Urothelium cell line (cell line): ENCODE measurements around the gene PARP11.
A peak's percentile ranks its signal among the peaks of the same experiment; 100 is the strongest.

ENCODE experiments used
- DNase-seq: peaks from one replicate; pipeline ENCODE4 v3.0.0; 2011; ENCODE audit warnings: low spot score, mixed read lengths
- FAIRE-seq: peaks from 2 replicates; lab custom pipeline; 2011; peaks lifted over from hg19 to GRCh38; lab: Jason Lieb, UNC

The PARP11 gene

DNA sequence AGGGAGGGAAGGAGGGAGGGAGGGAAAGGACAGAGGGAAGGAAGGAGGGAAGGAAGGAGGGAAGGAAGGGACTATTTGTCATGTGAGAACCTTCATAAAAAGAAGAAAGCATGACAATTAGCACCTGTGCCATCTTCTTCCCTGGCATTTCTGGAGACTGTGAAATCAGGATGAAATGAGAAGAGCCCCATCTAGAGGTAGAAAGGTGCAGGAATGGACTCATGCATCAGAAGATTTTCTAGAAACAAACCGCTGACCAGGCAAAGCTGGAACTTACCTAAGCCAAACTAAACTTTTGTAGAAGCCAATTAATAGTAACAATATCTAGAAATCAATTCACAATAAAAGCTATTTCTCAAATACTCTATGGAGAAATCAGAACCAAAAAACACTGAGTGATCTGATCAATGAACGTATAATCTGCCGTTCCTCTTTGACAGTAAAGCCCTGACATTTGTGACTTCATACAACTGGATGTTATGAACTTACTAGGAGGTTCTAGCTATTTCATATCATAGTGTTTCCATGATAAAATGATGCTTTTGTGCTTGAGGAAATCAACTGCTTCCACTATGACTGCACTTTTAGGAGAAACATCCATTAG is 95.9 kb downstream of the PARP11 start:
- peak; percentile 67 for DNase-seq
- FAIRE-seq = peak; percentile 84

DNA sequence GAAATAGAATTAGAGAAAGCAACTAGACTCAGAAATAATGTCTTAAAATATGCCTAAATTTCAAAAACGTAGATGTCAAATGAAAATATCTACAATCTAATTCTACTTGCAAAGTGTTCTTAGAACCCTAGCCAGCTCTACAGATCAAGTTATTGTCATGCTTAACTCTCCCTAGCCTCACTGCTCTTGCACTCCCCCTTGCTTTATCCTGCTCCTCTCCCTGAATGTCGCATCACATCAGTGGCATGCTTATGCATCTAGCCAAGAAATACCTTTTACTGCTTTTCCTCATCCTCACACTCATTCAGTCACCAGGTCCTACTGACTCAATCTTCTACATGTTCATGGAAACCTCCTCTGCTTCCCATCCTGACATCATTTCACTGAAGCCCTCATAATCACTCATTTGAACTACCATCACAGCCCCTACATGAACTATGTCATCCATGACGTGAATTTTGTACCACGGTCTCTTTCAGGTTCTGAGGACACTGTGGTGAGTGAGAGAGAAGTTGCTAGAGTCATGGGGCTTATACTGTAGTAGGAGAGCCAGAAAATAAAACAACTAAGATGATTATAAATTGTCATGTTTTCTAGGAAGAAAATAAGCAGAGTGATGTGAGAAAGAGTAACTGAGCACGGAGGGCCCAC is 97.7 kb downstream of the PARP11 start:
- DNase-seq (no peak), FAIRE-seq (peak; percentile 94)

DNA sequence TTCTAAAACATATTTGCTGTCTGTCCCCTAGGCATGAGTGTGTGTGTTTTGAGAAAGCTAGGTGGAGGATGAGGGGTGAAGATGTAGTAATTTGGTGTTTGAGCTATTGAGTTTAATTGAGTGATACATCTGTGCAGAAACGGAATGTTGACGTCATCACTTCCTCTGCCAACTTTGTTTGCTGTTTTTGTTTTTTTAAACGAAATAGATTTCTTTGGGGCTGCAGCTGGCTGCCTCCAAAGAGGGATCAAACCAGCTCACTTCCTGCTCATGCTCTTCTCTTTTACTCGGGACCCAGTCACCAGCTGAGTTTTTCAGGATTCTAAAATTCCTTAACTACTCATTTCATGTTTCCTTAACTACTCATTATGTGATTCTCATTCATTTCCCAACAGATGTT is 100.8 kb downstream of the PARP11 start:
- FAIRE-seq (no peak), DNase-seq (no peak)

DNA sequence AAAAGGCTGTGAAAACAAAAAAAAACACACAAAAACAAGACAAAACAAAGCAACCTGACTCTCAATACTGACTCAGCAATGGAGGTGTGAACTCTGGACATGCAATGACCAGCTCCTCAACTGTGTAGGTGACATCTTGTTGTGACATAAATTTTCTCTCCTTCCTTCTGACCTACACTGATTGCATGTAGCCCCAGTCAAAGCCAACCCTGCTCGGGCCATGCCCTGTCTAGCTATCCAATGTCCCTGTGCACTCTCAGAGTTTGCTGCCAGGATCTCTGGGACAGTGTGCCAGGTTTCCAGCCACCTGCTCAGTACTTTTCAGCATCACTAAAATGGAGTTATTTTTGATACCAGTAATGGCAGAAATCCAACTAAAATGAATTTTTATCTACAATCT is 101.3 kb downstream of the PARP11 start:
- FAIRE-seq (peak; percentile 84), DNase-seq (no peak)

DNA sequence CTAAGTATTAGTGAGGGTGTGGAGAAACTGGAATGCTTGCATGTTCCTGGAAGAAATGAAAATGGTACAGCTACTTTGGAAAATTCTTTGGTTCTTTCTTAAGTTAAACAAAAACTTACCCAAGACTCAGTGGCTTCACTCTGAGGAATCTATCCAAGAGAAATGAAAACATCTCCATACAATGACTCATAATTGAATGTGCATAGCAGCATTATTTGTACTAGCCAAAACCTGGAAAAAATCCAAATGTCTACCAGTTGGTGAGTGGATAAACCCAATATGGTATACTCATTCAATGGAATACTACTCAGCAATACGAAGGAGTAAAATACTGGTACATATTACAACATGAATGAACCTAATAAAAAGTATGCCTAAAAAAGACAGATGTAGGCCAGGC is 102.3 kb downstream of the PARP11 start:
- FAIRE-seq (peak; percentile 62), DNase-seq (peak; percentile 63)

DNA sequence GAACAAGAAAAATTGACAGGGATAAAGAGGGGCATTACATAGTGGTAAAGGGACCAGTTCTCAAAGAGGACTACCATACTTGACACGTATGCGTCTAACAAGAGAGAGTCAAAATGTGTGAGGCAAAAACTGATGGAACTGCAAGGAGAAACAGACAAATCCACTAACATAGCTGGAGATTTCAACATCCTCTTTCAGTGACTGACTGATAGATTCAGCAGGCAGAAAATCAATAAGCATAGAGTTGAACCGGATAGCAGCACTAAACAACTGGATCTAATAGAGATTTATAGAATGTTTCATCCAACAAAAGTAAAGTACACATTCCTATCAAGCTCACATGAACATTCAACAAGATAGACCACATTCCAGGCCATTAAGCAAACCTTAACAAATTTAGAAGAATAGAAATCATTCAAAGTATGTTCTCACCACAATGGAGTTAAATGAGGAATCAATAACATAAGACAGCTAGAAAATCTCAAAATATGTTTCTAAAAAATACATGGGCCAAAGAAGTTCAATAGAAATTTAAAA is 104.2 kb downstream of the PARP11 start:
- FAIRE-seq (no peak), DNase-seq (no peak)

DNA sequence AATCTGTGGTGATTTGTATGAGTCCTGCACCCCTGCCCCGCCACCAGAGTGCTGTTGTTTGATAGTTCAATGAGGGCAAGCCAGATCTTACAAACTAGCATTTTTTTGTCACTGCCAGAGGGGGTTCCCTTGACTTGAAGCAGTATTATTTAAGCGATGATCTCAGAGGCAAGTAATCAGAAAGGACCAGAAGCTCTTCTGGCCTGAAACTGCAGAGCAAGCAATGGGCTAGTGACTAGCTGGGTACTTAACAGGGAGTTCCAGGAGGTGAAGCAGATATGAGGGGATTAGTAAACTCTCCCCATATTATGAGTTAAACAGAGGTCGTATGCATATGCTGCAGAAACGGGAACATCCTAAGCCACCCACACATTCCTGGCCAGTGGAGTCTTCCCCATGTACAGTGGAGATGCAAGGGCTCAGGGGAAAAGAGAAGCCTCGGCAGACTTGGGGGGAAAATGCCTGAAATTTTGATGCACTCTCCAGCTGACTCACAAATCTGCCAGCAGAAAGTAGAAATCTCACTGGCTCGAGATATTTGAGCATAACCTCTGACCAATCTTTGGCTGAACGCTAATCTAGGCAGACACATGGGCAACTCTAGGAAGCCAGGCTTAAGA is 112.0 kb downstream of the PARP11 start:
- DNase-seq = no peak
- FAIRE-seq = no peak

DNA sequence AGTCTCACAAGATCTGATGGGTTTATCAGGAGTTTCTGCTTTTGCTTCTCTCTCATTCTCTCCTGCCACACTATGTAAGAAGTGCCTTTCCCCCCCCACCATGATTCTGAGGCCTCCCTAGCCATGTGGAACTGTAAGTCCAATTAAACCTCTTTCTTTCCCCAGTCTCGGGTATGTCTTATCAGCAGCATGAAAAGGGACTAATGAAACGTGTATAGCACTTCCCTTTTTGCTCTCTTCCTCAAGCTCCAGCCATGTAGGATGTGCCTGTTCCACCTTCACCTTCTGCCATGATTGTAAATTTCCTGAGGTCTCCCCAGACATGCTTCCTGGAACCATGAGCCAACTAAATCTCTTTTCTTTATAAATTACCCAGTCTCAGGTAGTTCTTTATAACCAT is 113.3 kb downstream of the PARP11 start:
- DNase-seq (no peak), FAIRE-seq (no peak)
